ENCODE data around the gene C1R. TPM values are rescaled to one million over a fixed set of nuclear protein-coding genes. Genes with fewer than 3 reads are reported as not detected.
A peak's percentile ranks its signal among the peaks of the same experiment; 100 is the strongest.

C1R gene
- total RNA-seq, 1 experiment from 2014 or later: 11.5 TPM

DNA sequence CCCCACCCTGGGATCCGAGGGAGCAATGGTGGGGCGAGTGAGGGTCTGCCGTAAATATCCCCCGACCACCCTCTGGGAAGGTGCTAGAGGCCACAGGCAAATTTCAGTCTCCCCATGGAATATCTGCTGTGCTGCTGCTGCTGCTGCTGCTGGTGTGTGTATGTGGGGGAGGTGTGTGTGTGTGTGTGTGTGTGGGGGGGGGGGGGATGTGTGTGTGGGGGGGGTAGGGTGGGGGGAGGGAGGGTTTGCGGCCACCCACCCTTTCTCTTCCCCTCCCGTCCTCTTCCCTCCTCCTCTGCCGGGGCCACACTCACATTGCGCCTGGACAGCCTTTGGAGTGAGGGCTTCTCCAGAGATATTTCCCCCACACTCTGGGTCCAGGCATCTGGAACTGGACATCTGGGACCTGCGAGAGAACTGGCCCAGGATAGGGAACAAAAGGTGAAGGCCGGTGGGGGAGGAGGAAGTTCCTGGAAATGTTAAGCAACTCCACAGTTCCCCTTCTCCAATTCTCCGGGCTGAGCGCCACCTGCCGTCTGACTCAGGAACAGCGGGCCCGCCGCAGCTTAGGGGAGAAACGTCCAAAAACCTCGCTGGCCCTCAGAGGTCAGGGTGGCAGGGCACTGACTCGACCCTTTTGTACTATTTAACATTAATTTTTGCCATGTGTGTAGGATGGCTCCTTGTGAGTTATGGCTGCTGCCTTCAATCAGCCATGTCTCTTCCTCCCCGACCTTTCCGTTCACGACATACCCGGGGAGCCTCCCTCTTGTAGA is 16.7 kb upstream of the C1R start, which contains the start of gene C1RL:
Gene C1RL, minus strand, starts transcription at position 419 of the 776 bp plus-strand sequence. Its CDS starts 34 bp downstream, at position 385.
- TF ChIP-seq, protein P1, sequence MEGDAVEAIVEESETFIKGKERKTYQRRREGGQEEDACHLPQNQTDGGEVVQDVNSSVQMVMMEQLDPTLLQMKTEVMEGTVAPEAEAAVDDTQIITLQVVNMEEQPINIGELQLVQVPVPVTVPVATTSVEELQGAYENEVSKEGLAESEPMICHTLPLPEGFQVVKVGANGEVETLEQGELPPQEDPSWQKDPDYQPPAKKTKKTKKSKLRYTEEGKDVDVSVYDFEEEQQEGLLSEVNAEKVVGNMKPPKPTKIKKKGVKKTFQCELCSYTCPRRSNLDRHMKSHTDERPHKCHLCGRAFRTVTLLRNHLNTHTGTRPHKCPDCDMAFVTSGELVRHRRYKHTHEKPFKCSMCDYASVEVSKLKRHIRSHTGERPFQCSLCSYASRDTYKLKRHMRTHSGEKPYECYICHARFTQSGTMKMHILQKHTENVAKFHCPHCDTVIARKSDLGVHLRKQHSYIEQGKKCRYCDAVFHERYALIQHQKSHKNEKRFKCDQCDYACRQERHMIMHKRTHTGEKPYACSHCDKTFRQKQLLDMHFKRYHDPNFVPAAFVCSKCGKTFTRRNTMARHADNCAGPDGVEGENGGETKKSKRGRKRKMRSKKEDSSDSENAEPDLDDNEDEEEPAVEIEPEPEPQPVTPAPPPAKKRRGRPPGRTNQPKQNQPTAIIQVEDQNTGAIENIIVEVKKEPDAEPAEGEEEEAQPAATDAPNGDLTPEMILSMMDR (conservative IDR thresholded peaks at IDR 0.05): peak; percentile 98

More for the DNA sequence above, 16.7 kb upstream of the C1R start, which contains the start of gene C1RL:
- no peak within 1 kb of the TSS for H2BK5ac ChIP-seq (ENCODE audit: insufficient read length, low read length)
- Mint-ChIP-seq H3K9me3 (peaks cover 6 to 12% of the 10 kb centered on the region in 2 experiments), H3K4me1 (peaks cover 11 to 15% of the 10 kb centered on the region in 2 experiments), H3K4me3 (peak within 1 kb of the TSS; percentile 84 to 88), H3K27me3 (ENCODE audit: low read depth) (peaks cover 7% of the 10 kb centered on the region), H3K36me3 (ENCODE audit: insufficient read depth in 1 of 3, low read depth in 3 of 3) (peaks cover 14 to 23% (median 20%) of the 10 kb centered on the region in 3 experiments), H3K27ac (peak within 1 kb of the TSS; percentile 72 to 98 (median 94))
- H4K20me1 ChIP-seq (ENCODE audit: control insufficient read depth, insufficient read depth, insufficient read length): no peaks in the 10 kb centered on the region
- H3K79me1 ChIP-seq (ENCODE audit: insufficient read depth, low read depth, low read length, poor library complexity, severe bottlenecking): no peaks in the 10 kb centered on the region
- no peak within 1 kb of the TSS for H3K27ac ChIP-seq (ENCODE audit: insufficient read length, low read depth, low read length)
- no peak within 1 kb of the TSS for H4K91ac ChIP-seq (ENCODE audit: insufficient read length, low read depth, low read length)
- no peak within 1 kb of the TSS for H4K5ac ChIP-seq (ENCODE audit: insufficient read length, low read depth, low read length)
- no peak within 1 kb of the TSS for H3K4ac ChIP-seq (ENCODE audit: low read depth, low read length)
- H3K9me3 ChIP-seq (ENCODE audit: control insufficient read depth, low read depth, low read length): no peaks in the 10 kb centered on the region
- H3K27me3 ChIP-seq (ENCODE audit: insufficient read depth, low read length): no peaks in the 10 kb centered on the region
- H2BK120ac ChIP-seq (ENCODE audit: low read depth, low read length, poor library complexity, severe bottlenecking): no peak within 1 kb of the TSS
- H3K23me2 ChIP-seq (ENCODE audit: insufficient read length, low read depth, low read length, poor library complexity, severe bottlenecking): peaks cover 11% of the 10 kb centered on the region
- H3T11ph ChIP-seq (ENCODE audit: low read length): no peak within 1 kb of the TSS
- H3K23ac ChIP-seq (ENCODE audit: insufficient read length, low read depth, low read length): no peak within 1 kb of the TSS
- no peaks in the 10 kb centered on the region for H3K4me1 ChIP-seq (ENCODE audit: insufficient read depth, low read length)
- H3K56ac ChIP-seq (ENCODE audit: insufficient read length, low read depth, low read length): no peak within 1 kb of the TSS
- DNase-seq: peak; percentile 89
- peak within 1 kb of the TSS; percentile 73 for H3K18ac ChIP-seq (ENCODE audit: insufficient read length, low read depth, low read length)
- H3K14ac ChIP-seq (ENCODE audit: insufficient read depth, low read length): peak within 1 kb of the TSS; percentile 72
- no peaks in the 10 kb centered on the region for H3K79me2 ChIP-seq (ENCODE audit: insufficient read depth, low read length)
- H2AFZ ChIP-seq (ENCODE audit: low read length): peak within 1 kb of the TSS; percentile 79
- no peak within 1 kb of the TSS for H2BK20ac ChIP-seq (ENCODE audit: low read depth, low read length, poor library complexity, severe bottlenecking)
- no peak within 1 kb of the TSS for H4K8ac ChIP-seq (replicated peaks; ENCODE audit: insufficient read length, low read depth, low read length)
- peak within 1 kb of the TSS; percentile 45 for H3K9ac ChIP-seq (ENCODE audit: extremely low read depth, insufficient read length, low read length)
- H2BK12ac ChIP-seq (ENCODE audit: insufficient read length, low read depth, low read length): no peak within 1 kb of the TSS
- no peak within 1 kb of the TSS for H2AK5ac ChIP-seq (ENCODE audit: insufficient read length, low read length)
- WGBS (ENCODE audit: extremely low coverage, insufficient read length, low lambda C conversion rate): no CpG with 5 or more reads among the region's 23 CpGs
- peak within 1 kb of the TSS; percentile 79 for H3K4me2 ChIP-seq (ENCODE audit: insufficient read depth, insufficient read length, low read length)
- no peak within 1 kb of the TSS for H2BK15ac ChIP-seq (ENCODE audit: low read depth, low read length)

Data from H9 (cell line).